ENCODE results near the gene TXNL4A.

GRCh38 chr18:80034068-80034851, 45.9 kb upstream of the TXNL4A start, which contains the start of gene RBFA:
- no peak for TF ChIP-seq EZH2phosphoT487 (conservative IDR thresholded peaks at IDR 0.05; ENCODE audit: low read length)
- TF ChIP-seq, protein P1, sequence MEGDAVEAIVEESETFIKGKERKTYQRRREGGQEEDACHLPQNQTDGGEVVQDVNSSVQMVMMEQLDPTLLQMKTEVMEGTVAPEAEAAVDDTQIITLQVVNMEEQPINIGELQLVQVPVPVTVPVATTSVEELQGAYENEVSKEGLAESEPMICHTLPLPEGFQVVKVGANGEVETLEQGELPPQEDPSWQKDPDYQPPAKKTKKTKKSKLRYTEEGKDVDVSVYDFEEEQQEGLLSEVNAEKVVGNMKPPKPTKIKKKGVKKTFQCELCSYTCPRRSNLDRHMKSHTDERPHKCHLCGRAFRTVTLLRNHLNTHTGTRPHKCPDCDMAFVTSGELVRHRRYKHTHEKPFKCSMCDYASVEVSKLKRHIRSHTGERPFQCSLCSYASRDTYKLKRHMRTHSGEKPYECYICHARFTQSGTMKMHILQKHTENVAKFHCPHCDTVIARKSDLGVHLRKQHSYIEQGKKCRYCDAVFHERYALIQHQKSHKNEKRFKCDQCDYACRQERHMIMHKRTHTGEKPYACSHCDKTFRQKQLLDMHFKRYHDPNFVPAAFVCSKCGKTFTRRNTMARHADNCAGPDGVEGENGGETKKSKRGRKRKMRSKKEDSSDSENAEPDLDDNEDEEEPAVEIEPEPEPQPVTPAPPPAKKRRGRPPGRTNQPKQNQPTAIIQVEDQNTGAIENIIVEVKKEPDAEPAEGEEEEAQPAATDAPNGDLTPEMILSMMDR (IDR thresholded peaks at IDR 0.05; ENCODE audit: insufficient read depth, low read length, poor library complexity, severe bottlenecking) = peak; percentile 29

Measured in SU-DHL-6 (cell line).